Spleen (tissue), 7 donors: ENCODE measurements around the gene TRIM50.

Source experiments
- POLR2AphosphoS5 ChIP-seq, 3 donors: sonication (generic); formaldehyde crosslinking; IDR thresholded peaks; one replicate each; pipeline ENCODE4 v1.5.1; 2017; ENCODE audit warnings: antibody characterized with exemption in 3 of 3
- TF ChIP-seq, protein P1 (sequence below), 11 experiments: fragments of 200-600 bp in 7 of 11; fragments of 450-650 bp in 4 of 11; sonication (generic) in 4 of 11; IDR thresholded peaks in 8 of 11; conservative IDR thresholded peaks in 3 of 11; 1 replicate in 7 of 11; 2 replicates in 4 of 11; pipeline versions ENCODE4 v1.4.0 to v1.8.0; 2016 to 2021; ENCODE audit warnings: antibody characterized with exemption in 11 of 11, inconsistent platforms in 4 of 11, mild to moderate bottlenecking in 1 of 11
- donor health status: DM: no; HTN: no; CAD: no; lungs with moderate emphysema.
- donor health status: DM: no; HTN: no; CAD: no.
- donor health status: DM: no; HTN: no; CAD: no.

DNA sequence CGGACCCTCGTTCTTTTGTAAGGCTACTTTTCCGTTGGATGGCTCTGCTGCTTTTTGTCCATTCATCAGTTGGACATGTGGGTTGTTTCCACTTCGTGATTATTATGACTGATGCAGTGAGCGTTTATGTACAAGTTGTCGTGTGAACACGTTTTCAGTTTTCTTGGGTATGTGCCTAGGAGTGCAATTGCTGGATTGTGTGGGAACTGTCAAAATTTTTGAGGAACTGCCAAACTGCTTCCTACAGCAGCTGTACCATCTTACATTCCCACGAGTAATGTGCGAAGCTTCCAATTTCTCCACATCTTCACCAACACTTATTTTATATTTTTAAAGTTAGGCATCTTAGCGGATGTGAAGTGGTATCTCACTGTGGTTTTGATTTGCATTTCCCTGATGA lies 10.4 kb upstream of the TRIM50 start:
- TF ChIP-seq, protein P1, sequence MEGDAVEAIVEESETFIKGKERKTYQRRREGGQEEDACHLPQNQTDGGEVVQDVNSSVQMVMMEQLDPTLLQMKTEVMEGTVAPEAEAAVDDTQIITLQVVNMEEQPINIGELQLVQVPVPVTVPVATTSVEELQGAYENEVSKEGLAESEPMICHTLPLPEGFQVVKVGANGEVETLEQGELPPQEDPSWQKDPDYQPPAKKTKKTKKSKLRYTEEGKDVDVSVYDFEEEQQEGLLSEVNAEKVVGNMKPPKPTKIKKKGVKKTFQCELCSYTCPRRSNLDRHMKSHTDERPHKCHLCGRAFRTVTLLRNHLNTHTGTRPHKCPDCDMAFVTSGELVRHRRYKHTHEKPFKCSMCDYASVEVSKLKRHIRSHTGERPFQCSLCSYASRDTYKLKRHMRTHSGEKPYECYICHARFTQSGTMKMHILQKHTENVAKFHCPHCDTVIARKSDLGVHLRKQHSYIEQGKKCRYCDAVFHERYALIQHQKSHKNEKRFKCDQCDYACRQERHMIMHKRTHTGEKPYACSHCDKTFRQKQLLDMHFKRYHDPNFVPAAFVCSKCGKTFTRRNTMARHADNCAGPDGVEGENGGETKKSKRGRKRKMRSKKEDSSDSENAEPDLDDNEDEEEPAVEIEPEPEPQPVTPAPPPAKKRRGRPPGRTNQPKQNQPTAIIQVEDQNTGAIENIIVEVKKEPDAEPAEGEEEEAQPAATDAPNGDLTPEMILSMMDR (IDR thresholded peaks at IDR 0.05 in 8 of 11, conservative IDR thresholded peaks at IDR 0.05 in 3 of 11), result no peak
- no peak for TF ChIP-seq POLR2AphosphoS5 (IDR thresholded peaks at IDR 0.05)
